ENCODE data around the gene STN1.

GRCh38 chr10:103921248-103921647, 3.3 kb upstream of the STN1 start:
- TF ChIP-seq TBP (IDR thresholded peaks at IDR 0.05; ENCODE audit: low read depth, low read length), result no peak
- TF ChIP-seq EP300 (IDR thresholded peaks at IDR 0.05; ENCODE audit: borderline replicate concordance in 1 of 2, low read depth in 2 of 2, low read length in 2 of 2), result no peak
- no peak for TF ChIP-seq EZH2 (IDR thresholded peaks at IDR 0.05; ENCODE audit: low read depth, low read length, severe bottlenecking)
- TF ChIP-seq POLR2AphosphoS5 (IDR thresholded peaks at IDR 0.05; ENCODE audit: low read depth, low read length), result no peak
- TF ChIP-seq CTCF (IDR thresholded peaks at IDR 0.05; ENCODE audit: control extremely low read depth in 1 of 3, insufficient read depth in 1 of 3, low read depth in 1 of 3, low read length in 3 of 3), result no peak
- TF ChIP-seq BRCA1 (IDR thresholded peaks at IDR 0.05; ENCODE audit: low read depth, low read length), result no peak
- no peak for TF ChIP-seq GABPA (IDR thresholded peaks at IDR 0.05; ENCODE audit: borderline replicate concordance, insufficient read depth, low read length)
- TF ChIP-seq CREB1 (IDR thresholded peaks at IDR 0.05), result no peak
- no peak for TF ChIP-seq POLR2A (IDR thresholded peaks at IDR 0.05; ENCODE audit: control extremely low read depth in 1 of 2, low read depth in 2 of 2, low read length in 2 of 2)
- TF ChIP-seq CHD2 (IDR thresholded peaks at IDR 0.05; ENCODE audit: low read length), result no peak
- no peak for TF ChIP-seq TAF7 (optimal IDR thresholded peaks at IDR 0.05; ENCODE audit: borderline replicate concordance, low read depth, low read length)
- TF ChIP-seq JUND (IDR thresholded peaks at IDR 0.05; ENCODE audit: low read length), result no peak
- TF ChIP-seq SP1 (IDR thresholded peaks at IDR 0.05; ENCODE audit: low read depth, low read length), result no peak

Measured in H1 (cell line).